HG02970 (cell line): ENCODE measurements around the gene MAP3K14.
"Not testable (repeated sequence)": the region's sequence is repeated elsewhere in the genome, so short reads cannot be mapped to it uniquely, and the experiment has no call there.

Experiments
- ATAC-seq: cut with Tn5 transposase; IDR thresholded peaks from one replicate; pipeline ENCODE4 v1.9.1; 2021; ENCODE audit warnings: mild to moderate bottlenecking, moderate library complexity, moderate number of reproducible peaks; ENCODE audit not compliant: unreplicated experiment, low FRiP score

The MAP3K14 gene

DNA sequence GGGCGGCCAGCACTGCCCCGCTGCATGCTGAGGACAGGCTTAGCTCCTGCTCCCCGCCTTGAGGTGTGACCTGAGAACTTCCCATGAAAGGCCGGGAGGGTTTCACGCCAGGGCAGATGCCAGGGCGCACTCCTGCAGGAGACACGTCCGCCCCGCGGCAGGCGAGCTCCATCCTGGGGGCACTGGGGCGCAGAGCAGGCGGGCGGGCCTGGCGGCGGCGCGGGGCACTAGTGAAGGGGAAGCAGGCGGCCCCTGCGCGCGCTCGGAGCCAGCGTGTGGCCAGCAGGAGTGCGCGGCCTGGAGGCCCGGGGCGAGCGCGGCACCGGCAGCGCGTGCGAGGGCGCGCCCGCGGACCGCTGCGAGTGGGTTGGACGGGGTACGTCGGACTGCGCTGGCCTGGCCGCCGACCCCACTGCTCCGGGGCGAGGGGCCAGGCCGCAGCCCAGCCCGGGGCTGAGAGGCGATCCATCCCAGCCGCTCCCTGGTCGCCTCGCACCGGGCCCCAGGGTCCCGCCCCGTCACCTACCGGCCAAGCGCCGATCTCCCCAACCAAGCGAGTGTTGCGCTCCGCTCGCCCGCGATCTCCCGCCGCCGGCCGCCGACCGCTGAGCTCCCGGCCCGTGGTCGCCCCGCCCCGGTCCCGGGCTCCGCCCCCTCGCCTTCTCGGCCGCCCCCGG lies at the start of gene MAP3K14:
MAP3K14 (minus strand) TSS at position 587 of the 677 bp plus-strand sequence. CDS start 26,275 bp downstream, outside the sequence.
- ATAC-seq: no peak

DNA sequence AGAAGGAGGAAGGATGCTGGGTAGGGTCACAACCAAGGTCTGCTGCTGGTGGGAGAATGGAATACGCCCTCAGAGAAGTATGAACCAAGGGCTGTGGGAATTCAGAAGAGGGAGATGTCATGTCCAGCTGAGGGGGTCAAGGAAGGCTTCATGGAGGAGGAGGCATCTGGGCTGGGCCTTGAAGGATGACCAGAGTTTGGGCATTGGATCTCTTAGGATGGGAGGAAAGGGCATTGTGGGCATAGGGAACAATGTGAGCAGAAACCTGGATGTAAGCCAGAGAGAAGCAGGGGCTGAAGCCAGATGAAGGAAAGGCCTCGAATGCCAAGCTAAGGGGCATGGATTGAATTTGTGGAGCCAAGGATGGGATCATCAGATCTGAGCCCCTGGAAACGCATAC lies 49.2 kb upstream of the MAP3K14 start:
- no peak for ATAC-seq

DNA sequence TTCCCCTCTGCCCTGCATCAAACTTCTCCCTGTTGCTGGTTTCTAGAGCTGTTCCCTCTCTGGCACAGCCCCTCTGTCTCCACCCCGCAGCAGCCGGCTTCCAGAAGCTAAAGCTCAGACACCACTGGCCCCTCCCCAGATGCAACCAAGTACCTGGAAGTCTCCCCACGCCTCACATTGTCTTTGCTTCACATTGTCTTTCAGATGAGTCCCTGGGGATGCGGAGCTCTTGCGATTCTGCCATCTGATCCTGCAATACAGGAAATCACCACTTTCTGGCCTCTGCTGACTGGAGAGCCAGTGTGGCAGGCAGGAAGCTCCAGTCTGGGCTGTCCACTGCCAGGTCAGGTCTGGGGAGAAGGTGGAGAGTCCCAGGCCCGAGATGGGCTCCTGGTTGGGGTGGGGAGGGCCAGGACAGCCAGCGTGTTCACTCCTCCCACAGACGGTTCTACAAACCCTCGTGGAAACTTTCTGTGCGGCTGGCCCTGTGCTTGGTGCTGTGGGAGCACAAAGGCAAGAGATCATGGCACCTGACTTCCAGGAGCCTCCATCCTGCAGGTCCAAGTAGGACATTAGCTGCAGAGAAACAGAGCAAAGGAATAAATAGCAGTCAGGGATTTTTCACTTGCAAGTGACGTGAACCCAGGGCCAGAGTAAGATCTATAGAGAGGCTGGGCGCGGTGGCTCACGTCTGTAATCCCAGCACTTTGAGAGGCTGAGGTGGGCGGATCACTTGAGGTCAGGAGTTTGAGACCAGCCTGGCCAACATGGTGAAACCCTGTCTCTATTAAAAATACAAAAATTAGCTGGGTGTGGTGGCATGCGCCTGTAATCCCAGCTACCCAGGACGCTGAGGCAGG lies 47.9 kb upstream of the MAP3K14 start:
- no peak for ATAC-seq

DNA sequence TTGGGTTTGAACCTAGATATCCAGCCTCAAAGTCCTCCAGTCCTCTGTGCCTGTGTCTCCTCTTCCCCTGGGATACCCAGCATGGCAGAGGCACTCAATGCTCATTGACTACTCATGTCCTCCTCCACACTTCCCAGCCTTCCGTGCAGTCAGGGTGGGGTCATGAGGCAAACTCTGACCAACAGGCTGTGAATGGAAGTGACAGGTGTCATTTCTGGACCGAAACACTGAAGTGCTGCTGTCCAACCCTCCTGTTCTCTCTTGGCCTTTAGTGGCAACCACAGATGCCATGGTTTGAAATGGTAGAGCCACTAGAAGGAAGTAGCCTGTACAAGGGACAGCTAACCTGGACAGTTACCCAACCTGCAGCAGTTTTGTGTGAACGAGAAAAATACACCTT lies 46.7 kb upstream of the MAP3K14 start:
- ATAC-seq: no peak

DNA sequence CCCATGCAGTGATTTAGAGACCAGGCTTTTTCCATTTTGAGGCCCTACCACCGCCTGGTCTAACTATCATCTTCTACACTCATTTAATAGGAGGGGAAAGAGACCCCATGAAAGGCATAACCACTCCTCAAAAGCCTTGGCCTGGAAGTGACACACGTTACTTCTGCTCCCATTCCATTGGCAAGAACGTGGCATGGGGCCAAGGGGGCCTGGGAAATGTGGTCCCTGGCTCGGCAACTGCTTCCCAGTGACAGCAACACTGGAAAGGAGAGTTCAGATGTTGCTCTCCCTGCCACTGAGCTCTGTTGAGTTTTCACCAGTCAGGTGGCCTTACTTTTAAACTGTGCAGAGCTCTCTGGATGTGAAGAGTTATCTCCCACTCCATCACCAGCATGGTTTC lies 45.2 kb upstream of the MAP3K14 start:
- no peak for ATAC-seq

DNA sequence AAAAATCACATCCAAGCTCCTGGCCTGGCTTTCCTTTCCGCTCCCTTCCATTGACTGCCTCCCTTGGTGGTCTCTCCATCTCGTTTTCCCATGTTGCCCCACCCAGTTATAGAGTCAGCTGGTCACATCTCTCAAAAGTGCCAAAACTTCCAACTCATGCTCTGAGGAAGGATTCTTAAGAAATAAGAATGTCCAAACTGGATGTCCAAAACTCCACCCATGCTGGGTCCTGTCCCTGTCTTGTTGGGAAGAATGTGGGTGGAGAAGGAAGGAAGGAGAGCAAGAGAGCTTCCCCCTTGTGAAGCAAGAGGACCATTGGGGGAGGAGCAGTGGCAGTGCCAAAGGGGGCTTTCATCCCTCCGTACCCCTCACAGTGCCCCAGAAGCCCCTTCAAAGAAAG lies 44.6 kb upstream of the MAP3K14 start:
- ATAC-seq: no peak

DNA sequence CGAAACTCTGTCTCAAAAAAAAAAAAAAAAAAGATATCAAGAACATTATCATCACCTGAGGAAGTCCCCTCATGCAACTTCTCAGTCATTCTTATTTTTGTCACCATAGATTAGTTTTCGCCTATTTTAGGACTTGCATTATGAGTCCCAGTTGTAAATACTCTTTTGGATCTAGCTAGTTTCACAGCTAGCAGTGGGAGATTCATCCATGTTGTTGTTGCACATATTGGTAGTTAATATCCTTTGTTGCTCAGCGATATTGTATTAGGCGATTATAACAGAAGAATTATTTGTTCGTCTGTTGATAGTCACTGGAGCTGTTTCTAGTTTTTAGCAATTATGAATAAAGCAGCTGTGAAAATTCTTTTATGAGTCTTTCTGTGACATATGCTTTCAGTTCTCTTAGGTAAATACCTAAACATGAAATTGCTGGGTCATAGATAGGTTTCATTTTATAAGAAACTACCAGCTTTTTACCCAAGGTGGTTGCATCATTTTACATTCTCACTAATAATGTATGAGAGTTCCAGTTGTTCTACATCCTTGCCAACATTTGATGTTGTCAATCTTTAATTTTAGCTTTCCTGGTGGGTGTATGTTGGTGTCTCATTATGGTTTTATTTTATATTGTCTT lies 40.7 kb upstream of the MAP3K14 start:
- no peak for ATAC-seq

DNA sequence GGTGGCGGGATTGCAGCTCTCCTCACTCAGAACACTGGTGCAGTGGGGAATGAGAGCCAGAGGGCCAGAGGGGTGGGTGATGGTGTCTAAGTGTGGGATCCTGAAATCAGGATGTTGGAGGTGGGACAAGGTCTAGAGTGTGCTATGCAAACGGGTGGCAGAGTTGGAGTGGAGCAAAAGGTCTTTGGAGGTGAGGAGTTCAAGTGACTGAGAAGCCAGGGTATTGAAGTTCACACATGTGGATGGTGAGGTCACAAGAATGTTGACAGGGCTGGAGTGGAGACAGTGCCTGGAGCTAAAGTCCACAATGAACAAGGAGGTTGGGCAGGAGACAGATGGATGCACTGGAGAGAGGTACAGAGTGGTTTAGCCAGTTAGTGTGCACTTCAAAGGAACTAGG lies 38.3 kb upstream of the MAP3K14 start:
- no peak for ATAC-seq

DNA sequence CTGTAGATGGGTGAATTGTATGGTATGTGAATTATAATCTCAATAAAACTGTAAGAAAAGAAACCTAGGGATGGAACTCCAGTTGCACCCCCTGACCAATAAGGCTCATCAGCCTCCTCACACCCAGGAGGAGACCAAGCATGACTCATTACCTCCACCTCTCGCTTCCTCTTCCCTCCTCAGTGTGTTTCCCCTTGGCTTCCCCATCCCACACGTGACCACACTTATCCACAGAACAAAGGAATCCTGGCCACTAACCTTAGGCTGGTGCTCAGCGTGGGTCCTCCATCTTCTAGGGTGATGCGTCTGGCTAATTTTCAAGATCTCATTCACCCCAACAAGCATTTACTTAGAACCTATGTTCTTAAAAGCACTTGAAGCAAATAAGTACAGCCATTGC lies 36.2 kb upstream of the MAP3K14 start:
- no peak for ATAC-seq

DNA sequence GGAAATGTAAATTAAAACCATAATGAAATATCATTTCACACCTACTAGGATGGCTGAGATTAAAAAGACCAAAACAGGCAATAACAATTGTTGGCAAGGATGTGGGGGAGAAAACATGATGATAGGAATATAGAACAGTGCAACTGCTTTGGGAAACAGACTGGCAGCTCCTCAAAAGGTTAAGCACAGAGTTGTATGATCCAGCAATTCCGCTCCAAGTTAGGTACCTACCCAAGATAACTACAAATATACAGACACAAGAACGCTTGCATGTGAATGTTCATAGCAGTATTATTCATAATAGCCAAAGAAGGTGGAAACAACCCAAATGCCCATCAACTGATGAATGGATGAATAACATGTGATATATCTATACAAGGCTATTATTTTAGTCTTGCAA lies 35.0 kb upstream of the MAP3K14 start:
- ATAC-seq: no peak

DNA sequence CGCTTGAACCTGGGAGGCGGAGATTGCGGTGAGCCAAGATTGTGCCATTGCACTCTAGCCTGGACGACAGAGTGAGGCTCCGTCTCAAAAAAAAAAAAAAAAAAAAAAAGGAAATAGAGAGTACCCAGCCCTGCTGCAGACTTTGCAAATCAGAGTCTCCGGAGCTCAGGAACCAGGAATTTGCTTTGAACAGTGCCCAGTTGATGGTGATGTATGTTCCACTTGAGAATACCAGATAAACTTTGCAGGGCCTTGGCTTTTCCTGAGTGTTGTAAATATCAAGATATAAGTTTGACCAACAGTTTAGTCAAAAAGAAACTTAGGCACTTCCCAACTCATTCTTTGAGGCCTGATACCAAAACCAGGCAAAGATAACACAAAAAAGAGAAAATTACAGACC lies 30.6 kb upstream of the MAP3K14 start:
- ATAC-seq: no peak

DNA sequence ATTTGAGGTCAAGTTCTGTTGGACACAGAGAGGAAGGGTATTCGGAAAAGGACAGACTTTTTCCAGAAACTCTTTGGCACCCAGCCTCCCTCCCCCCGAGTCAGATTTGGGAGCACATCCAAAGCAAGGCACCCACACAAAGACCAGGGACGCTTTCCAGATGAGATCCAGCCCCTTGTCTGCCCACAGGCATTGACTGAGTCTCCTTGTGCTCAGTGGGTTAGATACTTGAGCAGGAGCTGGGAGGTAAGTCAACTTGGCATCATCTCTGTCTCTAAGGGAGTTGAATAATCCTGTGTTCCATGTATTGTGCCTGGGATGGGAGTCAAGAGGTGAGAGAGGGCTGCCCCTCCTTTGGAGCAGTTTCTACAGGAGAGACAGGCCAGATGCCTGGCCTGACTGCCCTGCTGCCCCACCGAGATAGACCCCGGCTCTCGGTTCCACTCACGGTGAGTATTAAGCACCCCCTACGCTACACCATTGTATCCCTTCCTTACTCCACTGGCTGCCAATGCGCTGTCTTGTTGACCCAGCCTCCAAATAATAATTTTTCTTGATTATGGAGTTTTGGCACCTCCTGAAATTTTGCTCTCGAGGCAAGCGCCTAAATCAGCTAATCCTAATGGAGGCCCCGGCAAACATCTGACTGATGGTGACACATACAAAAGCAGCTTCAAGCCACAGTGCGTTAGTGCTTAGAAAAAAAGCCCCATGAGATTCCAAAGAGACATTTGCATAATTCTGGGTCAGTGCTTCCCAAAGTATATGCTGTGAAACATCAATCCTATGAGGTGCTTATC lies 29.6 kb upstream of the MAP3K14 start:
- ATAC-seq: no peak

DNA sequence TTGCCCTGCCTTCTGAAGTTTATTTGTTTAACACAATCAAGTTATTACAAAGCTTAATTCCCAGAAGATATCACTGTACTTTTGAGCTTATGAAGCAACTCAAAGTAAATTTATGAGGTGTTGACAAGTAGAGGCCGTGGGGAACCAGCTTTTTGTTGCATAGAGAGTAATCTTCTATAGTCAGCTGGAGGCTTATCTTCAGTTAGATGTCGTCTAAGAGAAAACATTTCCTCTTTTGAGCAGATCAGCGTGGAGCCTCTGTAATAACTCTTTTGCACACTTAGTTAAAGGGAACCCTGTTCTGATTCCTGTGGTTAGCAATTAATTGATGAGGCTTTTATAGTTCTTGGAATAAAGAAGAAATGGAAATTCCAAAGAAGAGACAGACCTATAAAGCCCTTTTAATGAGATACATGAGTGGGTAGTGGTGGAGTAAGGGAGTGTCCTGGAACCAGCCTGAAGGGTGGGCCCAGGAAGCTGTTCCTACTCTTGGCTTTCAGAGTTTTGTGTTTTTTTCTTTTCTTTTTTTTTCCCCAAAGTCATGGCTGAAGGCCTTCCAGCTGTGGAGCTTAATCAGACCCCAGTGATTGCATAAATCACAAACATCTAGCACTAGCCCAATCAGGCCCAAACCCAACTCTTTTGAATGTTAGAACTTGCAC lies 28.9 kb upstream of the MAP3K14 start:
- no peak for ATAC-seq

DNA sequence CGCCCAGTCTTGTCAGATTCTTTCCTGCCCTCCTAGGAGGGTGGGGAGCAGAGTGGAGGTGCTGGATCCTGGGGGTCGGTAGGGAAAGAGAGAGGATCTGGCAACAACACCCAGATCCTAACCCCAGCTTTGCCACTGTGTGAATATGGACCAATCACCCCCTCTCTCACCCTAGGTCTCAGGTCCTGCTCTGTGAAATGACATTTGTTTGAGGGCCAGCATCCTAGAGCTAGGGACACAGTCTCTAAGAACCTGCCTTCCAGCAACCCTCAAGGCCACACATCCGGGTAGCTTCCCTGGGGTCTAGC lies 28.4 kb upstream of the MAP3K14 start:
- no peak for ATAC-seq

DNA sequence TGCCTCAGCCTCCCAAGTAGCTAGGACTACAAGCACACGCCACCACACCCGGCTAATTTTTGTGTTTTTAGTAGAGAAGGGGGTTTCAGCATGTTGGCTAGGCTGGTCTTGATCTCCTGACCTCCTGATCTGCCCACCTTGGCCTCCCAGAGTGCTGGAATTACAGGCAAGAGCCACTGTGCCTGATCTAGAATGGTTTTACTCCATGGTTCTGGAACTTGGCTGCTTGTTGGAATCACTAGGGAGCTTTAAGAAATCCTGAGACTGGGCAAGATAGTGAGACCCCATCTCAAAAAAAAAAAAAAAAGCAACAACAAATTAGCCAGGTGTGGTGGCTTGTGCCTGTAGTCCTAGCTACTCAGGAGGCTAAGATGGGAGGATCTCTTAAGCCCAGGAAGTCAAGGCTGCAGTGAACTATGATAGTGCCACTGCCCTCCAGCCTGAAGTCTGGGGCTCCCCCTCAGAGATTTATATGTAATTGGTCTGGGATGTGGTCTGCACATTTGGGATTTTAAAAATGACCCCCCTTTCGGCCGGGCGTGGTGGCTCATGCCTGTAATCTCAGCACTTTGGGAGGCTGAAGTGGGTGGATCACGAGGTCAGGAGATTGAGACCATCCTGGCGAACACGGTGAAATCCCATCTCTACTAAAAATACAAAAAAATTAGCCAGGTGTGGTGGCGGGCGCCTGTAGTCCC lies 27.3 kb upstream of the MAP3K14 start:
- ATAC-seq: not testable (repeated sequence)

DNA sequence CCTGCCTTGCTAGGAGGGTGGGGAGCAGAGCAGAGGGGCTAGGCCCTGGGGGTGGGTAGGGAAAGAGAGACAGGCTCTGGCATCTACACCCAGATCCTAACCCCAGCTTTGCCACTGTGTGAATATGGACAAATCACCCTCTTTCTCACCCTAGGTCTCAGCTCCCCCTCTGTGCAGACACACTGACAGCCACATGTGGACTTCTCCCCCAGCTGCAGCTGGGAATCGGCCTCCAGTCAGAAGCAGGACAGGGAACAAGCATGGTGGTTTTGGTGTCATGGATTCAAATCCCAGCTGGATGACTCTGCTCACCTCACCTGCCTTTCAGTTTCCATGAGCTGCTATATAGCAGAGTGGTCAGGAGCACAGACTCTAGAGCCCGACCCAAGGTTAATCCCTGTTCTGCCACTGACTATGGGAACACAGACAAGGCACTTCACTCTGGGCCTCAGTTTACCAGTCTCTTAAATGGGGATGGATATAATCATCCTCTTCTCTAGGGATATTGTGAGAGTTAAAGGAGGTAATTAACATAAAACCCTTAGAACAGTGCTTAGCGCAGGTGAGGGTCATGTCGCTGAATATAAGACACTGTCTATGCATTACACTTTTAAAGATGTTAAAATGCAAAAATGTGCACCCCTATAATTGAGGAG lies 26.2 kb upstream of the MAP3K14 start:
- no peak for ATAC-seq

DNA sequence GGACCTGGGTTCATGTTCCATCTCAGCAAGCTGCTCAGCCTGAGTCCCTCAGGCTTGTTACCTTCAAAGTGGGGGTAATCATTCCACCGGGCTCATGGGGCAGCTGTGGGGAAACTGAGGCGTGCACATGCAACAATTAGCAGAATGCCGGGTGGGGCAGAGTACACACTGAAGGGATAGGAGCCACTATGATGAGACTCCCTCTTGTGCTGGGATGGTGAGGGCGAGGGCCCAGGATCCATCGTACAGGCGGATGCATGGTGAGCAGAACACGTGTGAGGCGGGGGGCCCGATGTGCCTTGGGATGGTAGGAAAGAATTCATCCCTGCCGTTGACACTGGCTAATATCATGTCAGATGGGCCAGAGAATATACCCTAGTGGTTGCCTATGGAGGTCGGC lies 25.5 kb upstream of the MAP3K14 start:
- no peak for ATAC-seq

DNA sequence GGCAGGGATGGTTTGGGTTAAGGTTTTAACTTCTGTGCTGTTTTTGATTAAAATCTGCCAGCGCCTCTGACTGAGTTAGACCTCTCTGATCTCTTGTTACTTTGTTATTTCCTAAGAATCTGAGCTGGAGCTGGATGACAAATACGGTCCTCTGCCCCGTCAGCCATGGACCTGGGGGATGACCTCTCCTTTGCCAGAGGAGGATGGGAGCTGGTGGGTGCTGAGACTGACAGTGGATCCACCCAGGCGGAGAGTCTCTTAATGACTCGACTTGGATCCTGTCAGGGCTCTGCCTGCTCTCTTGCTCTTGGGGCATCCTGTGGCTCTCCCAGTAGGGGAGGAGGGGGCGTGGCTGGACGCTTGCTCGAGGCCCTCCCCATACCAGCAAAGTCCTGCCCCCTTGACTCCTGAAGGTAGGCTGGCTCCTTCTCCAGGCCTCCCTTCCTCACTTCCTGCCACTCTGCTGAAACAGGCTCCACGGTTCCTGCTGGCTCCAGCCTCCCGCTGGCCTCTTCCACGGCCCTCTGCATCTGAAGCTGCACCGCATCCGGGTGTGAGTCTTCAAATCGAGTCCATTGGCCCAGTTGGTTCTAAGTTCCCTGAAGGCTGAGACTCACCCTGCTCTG lies 24.8 kb upstream of the MAP3K14 start:
- ATAC-seq: no peak
